HG03280 (cell line): ENCODE results near the gene SPACA9.

Experiments used
- ATAC-seq: cut with Tn5 transposase; IDR thresholded peaks from one replicate; pipeline ENCODE4 v1.9.1; 2021; ENCODE audit warnings: mild to moderate bottlenecking, moderate library complexity; ENCODE audit not compliant: unreplicated experiment

Gene SPACA9

GRCh38 chr9:132888151-132888550 lies 9.5 kb downstream of the SPACA9 start:
- ATAC-seq: no peak

DNA sequence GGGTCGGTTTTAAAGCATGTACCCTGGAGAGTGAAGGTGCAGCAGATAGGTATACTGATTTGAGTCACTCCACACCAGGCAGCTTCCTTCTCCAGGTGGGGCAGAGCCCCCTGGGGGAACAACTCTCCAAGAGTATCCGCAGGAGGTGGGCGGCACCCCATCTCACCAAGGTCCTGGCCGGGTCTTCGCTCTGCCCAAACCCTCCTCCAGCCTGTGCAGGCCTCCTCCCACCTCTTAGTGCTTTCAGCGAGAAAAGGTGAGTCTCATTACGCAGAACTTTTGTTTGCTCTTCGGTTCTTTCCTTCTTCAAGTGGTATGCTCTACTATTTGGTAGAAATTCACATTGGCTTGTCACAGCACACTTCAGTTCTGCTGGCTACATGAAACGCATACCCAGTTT lies 13.7 kb downstream of the SPACA9 start:
- no peak for ATAC-seq

GRCh38 chr9:132894346-132894745 lies 15.6 kb downstream of the SPACA9 start:
- no peak for ATAC-seq

DNA sequence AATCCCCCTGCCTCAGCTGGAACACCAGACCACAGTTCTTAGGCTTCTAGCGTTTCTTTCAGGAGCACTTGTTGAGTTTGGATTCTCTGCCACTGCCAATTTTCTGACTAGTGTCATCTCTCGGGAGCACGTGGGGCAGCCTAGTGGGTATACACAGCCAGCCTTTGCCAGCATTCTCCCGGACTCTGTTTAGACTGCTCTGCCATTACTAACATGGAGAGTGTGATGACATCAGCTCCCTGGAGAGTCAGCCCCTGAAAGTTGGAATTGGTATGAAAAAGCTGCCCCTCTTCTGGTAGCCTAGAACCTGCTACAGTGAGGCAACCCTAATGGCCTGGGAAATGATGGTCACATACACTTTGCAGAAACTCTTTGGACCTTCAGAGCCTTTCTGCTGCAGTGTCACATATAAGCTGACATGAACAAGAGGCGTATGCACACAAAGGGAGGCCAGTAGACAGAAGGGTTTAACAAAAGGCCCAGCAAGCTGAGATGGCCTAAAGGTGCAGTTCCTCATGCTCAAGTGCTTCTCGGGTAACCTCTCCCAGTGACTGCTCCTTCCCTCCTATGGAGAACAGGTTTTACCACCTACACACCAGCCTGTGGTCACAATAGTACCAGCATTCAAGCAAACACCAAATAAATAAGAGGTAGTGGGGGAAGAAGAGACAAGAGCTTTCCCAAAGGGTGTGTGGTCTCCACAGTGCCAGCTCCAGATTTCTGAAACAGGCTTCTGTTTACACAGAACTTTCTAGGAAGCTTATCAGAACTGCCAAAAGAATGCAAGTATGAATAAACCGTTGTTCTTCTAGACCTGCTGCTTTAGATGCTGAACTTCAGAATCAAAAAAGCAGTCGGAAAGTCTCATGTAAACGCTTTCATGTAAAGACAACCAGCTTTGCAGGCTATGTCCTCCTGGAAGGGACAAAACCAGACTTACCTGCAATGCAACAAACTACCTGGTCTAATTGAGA lies 16.5 kb downstream of the SPACA9 start:
- ATAC-seq: no peak

DNA sequence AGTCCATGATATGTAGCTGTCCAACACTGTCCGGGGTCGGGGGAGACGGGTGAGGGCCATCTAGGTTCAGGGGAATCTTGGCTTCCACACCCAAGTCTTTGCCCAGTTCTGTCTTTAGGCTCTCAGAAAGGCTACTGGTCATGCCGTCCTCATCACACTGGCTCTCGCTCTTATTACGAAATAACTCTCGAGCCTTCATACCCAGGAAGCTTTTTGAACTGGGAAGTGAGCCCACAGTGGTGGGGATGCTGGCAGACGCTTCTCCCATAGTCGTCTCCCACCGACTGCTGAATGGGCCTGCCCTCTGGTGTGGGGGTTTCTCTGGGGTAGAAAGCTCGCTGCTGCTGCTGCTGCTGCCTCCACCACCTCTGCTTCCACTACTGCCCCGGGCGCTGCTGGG lies 17.6 kb downstream of the SPACA9 start:
- ATAC-seq: no peak

- no peak for ATAC-seq
These were observed 18.2 kb downstream of the SPACA9 start for GRCh38 chr9:132896906-132897305.

DNA sequence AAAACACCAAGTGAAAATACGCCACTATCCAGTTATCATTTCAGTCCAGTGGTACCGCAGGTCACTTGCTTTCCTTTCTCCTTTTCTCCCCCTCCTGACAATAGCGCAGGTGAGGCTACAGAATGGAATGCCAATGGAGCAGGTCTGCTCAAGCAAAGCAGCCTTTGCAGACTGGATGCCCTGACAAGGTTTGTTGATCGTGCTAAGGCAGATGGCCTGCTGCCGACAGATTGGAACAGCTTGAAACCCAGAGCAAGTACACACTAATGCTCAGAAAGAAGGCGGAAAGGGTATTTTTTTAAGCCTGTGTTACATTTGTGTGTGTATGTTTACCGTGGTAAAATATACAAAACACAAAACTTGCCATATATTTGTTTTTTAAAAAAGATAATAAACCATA lies 19.4 kb downstream of the SPACA9 start:
- no peak for ATAC-seq

- ATAC-seq: peak; percentile 76
These were observed 23.4 kb downstream of the SPACA9 start for GRCh38 chr9:132901858-132902831.

- ATAC-seq: no peak
These were observed 25.1 kb downstream of the SPACA9 start for GRCh38 chr9:132903574-132904492.

DNA sequence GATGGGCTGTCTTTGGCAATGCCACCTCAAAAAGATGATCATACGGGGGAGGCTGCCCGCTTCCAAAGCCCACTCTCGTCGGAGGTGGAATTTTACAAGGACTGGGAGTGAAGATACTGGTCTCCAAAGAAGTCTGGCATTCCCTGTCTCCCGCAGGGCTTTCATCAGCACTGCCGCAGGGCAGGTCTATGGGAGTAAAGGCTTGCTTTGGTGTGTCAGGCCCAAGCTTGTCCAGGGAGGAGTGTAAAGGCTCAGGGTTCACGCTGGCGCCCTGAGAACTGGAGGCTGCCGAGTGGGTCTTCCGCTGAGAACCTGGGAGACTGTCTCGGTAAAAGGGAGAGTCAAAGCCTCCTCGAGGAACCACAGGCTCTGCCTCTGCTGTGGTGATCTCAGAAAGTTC lies 27.0 kb downstream of the SPACA9 start:
- ATAC-seq: no peak

GRCh38 chr9:132908635-132909034 lies 29.9 kb downstream of the SPACA9 start:
- no peak for ATAC-seq

- no peak for ATAC-seq
These were observed 30.6 kb downstream of the SPACA9 start for GRCh38 chr9:132909311-132909710.

DNA sequence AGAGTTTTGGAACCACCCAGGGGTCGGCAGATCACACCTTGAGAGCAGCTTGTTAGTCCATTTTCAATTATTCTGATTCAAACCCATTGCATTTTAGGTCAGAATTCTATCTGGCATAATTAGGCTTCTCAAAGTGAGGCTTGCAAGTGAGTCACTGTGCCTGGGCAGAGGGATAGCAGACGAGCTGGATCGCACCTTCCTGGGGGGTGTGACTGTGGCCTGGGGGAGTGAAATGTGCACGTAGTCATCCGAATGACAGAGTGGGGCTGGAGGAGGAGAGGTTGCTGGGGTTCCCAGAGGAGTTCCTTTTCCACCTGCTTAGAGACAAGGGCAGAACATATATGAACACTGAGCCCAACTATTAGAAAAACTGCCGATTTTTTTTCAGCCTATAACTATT lies 31.7 kb downstream of the SPACA9 start:
- no peak for ATAC-seq

DNA sequence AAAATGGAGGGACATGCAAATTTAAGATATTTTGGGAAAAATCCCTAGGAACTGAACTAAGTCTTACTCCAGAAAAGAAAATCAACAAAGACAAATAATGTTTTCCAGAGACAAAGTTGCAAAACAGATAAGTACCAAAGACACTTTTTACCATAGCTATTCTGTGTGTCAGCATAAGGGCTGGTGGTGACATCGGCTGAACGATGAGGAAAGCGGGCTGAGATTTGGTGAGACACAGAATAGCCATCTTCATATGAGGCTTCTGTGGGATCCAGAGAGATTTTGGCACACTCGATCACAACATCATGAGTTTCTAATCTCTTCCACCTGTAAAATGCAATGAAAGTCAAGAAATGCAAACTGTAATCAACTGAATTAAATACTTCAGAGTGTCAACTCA lies 33.4 kb downstream of the SPACA9 start:
- ATAC-seq: no peak

DNA sequence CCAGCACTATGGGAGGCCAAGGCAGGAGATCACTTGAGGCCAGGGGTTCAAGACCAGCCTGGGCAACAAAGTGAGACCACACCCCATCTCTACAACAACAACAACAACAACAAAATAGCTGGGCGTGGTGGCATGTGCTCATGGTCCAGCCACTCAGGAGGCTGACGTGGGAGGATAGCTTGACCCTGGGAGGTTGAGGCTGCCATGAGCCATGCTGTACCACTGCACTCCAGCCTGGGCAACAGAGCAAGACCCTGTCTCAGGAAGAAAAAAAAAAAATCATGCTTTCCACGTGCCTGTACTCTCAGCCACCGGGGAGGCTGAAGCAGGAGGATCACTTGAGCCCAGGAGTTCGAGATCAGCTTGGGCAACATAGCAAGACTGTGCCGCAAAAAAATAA lies 36.2 kb downstream of the SPACA9 start:
- ATAC-seq: no peak

DNA sequence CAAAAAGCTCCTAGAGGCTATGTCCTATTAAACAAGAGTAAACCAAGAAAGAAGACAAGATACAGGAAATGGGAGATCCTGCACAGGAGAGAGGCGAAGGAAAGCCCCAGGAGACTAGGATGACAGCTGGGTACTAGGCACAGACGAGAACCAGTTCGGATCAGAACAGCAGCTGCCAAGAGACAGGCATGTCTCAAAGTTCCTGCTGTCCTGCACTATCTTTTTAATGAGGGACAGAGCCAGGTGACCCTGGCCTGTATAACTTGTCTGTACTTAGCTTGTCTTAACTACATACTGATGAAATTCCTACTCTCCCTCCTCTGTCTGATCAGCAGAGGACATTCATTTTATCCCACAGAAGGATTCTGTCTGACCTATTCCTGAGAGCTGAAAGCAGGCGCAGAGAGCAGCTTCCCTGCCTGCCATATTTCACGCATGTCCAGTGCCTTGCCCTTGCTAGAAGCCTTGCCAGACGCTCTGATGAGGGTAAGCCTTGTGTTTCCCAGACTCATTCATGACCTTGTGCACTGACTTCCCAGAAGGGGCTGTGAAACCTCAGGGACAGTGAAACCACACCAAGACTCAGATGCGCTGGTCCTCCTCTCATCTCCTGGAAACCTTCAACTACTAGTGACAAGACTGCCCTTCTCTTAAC lies 41.0 kb downstream of the SPACA9 start:
- ATAC-seq: no peak

DNA sequence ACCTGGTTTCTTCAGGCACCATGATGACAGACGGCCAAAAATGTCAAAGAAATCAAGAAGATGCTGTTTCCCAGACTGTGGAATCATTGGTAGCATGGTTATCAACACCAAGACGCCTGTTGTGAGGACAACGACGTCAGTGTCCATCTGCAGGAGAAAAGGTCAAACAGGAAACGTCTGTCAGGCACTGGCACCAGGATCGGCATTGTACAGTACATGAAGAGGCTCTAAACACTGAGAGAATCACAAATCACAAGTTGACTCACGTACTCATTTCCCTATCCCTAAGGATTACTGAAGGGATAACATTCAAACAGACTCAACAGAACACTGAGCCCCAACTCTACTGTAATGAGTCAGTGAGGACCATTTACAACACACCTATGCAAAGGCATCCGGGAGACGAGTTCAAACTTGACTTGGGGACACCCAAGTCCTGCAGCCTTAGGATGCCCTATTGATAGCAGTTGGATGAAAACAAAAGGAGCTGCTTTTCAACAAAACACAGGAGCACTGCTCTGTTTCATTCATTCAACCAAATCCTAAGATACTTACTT lies 44.7 kb downstream of the SPACA9 start:
- ATAC-seq: no peak

GRCh38 chr9:132927704-132928103 lies 49.0 kb downstream of the SPACA9 start:
- ATAC-seq: no peak

DNA sequence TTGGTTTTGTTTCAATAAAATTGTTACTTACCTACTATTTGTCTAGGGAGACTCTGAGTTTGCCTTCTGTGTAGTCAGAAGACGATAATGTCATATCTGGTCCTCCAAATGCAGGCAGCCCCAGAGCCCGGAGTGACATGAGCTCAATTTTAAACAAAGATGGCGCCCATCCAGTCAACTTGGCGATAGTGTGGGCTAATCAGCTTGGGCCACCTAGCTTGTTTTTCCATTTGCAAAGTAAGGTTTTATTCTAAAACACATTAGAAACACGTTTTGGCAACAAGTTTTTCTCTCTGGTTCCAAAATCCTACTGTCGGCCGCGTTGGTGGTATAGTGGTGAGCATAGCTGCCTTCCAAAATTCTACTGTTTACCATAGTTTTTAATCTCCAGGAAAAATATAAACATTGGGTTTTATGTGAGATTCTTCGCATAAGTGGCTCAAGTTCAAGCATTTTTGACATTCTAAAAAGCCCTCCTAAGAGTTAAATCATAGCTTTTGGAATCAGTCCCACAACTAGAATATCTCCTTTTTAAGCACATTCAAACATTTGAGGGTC lies 52.6 kb downstream of the SPACA9 start:
- no peak for ATAC-seq
